ENCODE measurements around the gene KRTAP2-3. TPM values are rescaled to one million over a fixed set of nuclear protein-coding genes. Genes with fewer than 3 reads are reported as not detected.

The KRTAP2-3 gene
- total and polyA plus RNA-seq, 4 donors, result not detected

- Histone ChIP-seq H3K9me3 (ENCODE audit: control insufficient read depth in 4 of 4, insufficient read depth in 3 of 4, low read length in 3 of 4) (peaks cover 0 to 3% (median 0%) of the 10 kb centered on the region in 4 donors), H3K36me3 (ENCODE audit: control insufficient read depth in 4 of 4, insufficient read depth in 4 of 4, low read length in 4 of 4) (no peaks in the 10 kb centered on the region), H3K4me1 (ENCODE audit: control insufficient read depth in 5 of 5, insufficient read depth in 5 of 5, low read length in 5 of 5) (no peaks in the 10 kb centered on the region), H3K27me3 (ENCODE audit: control insufficient read depth in 3 of 3, insufficient read depth in 3 of 3, low read length in 2 of 3) (peaks cover 0 to 3% (median 0%) of the 10 kb centered on the region in 3 donors), H3K4me3 (no peak overlapping the region), H3K27ac (ENCODE audit: low read depth in 1 of 2, low read length in 1 of 2) (no peak overlapping the region), H3K9ac (ENCODE audit: insufficient read depth in 1 of 2, low read length in 2 of 2) (no peak overlapping the region)
- 75 to 84% methylated on average over 5 of the region's 5 CpGs for WGBS, 2 donors
- no peak for TF ChIP-seq CTCF (IDR thresholded peaks at IDR 0.05; ENCODE audit: control extremely low read depth, extremely low read depth)
- no peak for DNase-seq
- no peak for ATAC-seq (ENCODE audit: insufficient read depth, low FRiP score)
Observed at GRCh38 chr17:41071606-41072360, 11.9 kb upstream of the KRTAP2-3 start.

- Histone ChIP-seq H3K27me3 (ENCODE audit: control insufficient read depth in 3 of 3, insufficient read depth in 3 of 3, low read length in 2 of 3) (no peaks in the 10 kb centered on the region), H3K4me3 (no peak overlapping the region), H3K9me3 (ENCODE audit: control insufficient read depth in 4 of 4, insufficient read depth in 3 of 4, low read length in 3 of 4) (peaks cover 0 to 3% (median 0%) of the 10 kb centered on the region in 4 donors), H3K36me3 (ENCODE audit: control insufficient read depth in 4 of 4, insufficient read depth in 4 of 4, low read length in 4 of 4) (no peaks in the 10 kb centered on the region), H3K9ac (ENCODE audit: insufficient read depth in 1 of 2, low read length in 2 of 2) (no peak overlapping the region), H3K27ac (ENCODE audit: low read depth in 1 of 2, low read length in 1 of 2) (no peak overlapping the region), H3K4me1 (ENCODE audit: control insufficient read depth in 5 of 5, insufficient read depth in 5 of 5, low read length in 5 of 5) (no peaks in the 10 kb centered on the region)
- DNase-seq, result no peak
- WGBS, 2 donors, result 56 to 62% methylated on average over 3 of the region's 3 CpGs
- ATAC-seq (ENCODE audit: insufficient read depth, low FRiP score), result no peak
- TF ChIP-seq CTCF (IDR thresholded peaks at IDR 0.05; ENCODE audit: control extremely low read depth, extremely low read depth), result no peak
Observed at GRCh38 chr17:41069031-41069430, 9.1 kb upstream of the KRTAP2-3 start.

- Histone ChIP-seq H3K36me3 (ENCODE audit: control insufficient read depth in 4 of 4, insufficient read depth in 4 of 4, low read length in 4 of 4) (no peaks in the 10 kb centered on the region), H3K9ac (ENCODE audit: insufficient read depth in 1 of 2, low read length in 2 of 2) (no peak overlapping the region), H3K27me3 (ENCODE audit: control insufficient read depth in 3 of 3, insufficient read depth in 3 of 3, low read length in 2 of 3) (no peaks in the 10 kb centered on the region), H3K4me1 (ENCODE audit: control insufficient read depth in 5 of 5, insufficient read depth in 5 of 5, low read length in 5 of 5) (no peaks in the 10 kb centered on the region), H3K9me3 (ENCODE audit: control insufficient read depth in 4 of 4, insufficient read depth in 3 of 4, low read length in 3 of 4) (peaks cover 0 to 3% (median 0%) of the 10 kb centered on the region in 4 donors), H3K27ac (ENCODE audit: low read depth in 1 of 2, low read length in 1 of 2) (no peak overlapping the region), H3K4me3 (no peak overlapping the region)
- no peak for ATAC-seq (ENCODE audit: insufficient read depth, low FRiP score)
- no peak for TF ChIP-seq CTCF (IDR thresholded peaks at IDR 0.05; ENCODE audit: control extremely low read depth, extremely low read depth)
- DNase-seq, result no peak
Observed at GRCh38 chr17:41067281-41067680, 7.4 kb upstream of the KRTAP2-3 start.
